Mucosa of descending colon (tissue), 3 donors: Measurements from ENCODE around the gene KCTD12. TPM values are rescaled to one million over a fixed set of nuclear protein-coding genes. Genes with fewer than 3 reads are reported as not detected.

Experiments
- ATAC-seq: fragments of 200-7000 bp; cut with Tn5 transposase; one replicate; pipeline ENCODE4 v1.9.1; 2020; ENCODE audit warnings: mild to moderate bottlenecking, moderate library complexity
- DNase-seq, 3 donors: peaks; one replicate each; pipeline ENCODE4 v3.0.0-alpha.2; 2020
- H3K36me3 ChIP-seq: fragments of 200-600 bp; one replicate; pipeline ENCODE4 v1.8.0; 2021; ENCODE audit warnings: low read depth, mild to moderate bottlenecking
- H3K4me1 ChIP-seq: fragments of 200-600 bp; one replicate; pipeline ENCODE4 v1.8.0; 2021; ENCODE audit warnings: low read depth, mild to moderate bottlenecking
- H3K4me3 ChIP-seq: fragments of 200-600 bp; one replicate; pipeline ENCODE4 v1.8.0; 2021; ENCODE audit warnings: mild to moderate bottlenecking
- H3K9me3 ChIP-seq: fragments of 200-600 bp; one replicate; pipeline ENCODE4 v1.8.0; 2021; ENCODE audit warnings: mild to moderate bottlenecking
- CTCF ChIP-seq: fragments of 200-600 bp; IDR thresholded peaks from one replicate; pipeline ENCODE4 v1.8.0; 2022; ENCODE audit warnings: antibody characterized with exemption, mild to moderate bottlenecking
- intact Hi-C, 2 donors: fragments of 100-400 bp; cut with DNase I in 1 of 2; cut with micrococcal nuclease in 1 of 2; formaldehyde crosslinking; loops; one replicate each; pipeline versions ENCODE4 v1.11.0 to v1.11.1; 2022; cut with DNase I, micrococcal nuclease
- total RNA-seq, 3 donors: library from RNA; stranded (reverse); fragmentation: NEBNext Ultra II Directional in 2 of 3; extraction: Animal tissue kit (Norgen Biotek cat#: 25700) in 2 of 3; gene quantifications; one replicate each; pipeline versions ENCODE4 v1.2.1 to v1.2.4, GENCODE V29; 2021 to 2023
- donor health status: DM: no; HTN: no; CAD: no; lungs with moderate emphysema.
- donor health status: DM: no; HTN: no; CAD: no.
- donor health status: DM: no; HTN: yes; CAD: no.

KCTD12 gene
- total RNA-seq, 3 donors from 2014 or later = 26.2 to 62.4 (median 62.0) TPM

GRCh38 chr13:76865996-76866503 is 20.2 kb downstream of the KCTD12 start:
- intact Hi-C loops = no loop called here
- H3K4me1 ChIP-seq = no peaks in the 10 kb centered on the region
- no peak overlapping the region for H3K4me3 ChIP-seq
- no peak for TF ChIP-seq CTCF
- no peaks in the 10 kb centered on the region for H3K36me3 ChIP-seq
- ATAC-seq = no peak
- DNase-seq = no peak
- H3K9me3 ChIP-seq = no peaks in the 10 kb centered on the region

- Histone ChIP-seq H3K4me1 (no peaks in the 10 kb centered on the region), H3K36me3 (no peaks in the 10 kb centered on the region), H3K4me3 (no peak overlapping the region), H3K9me3 (no peaks in the 10 kb centered on the region)
- no peak for ATAC-seq
- intact Hi-C loops = no loop called here
- TF ChIP-seq CTCF = no peak
- DNase-seq = no peak
These were observed 21.1 kb downstream of the KCTD12 start for GRCh38 chr13:76865109-76865508.

GRCh38 chr13:76864259-76864658 is 21.9 kb downstream of the KCTD12 start:
- no peak for DNase-seq
- H3K4me1 ChIP-seq = no peaks in the 10 kb centered on the region
- TF ChIP-seq CTCF = no peak
- no peak overlapping the region for H3K4me3 ChIP-seq
- H3K9me3 ChIP-seq = no peaks in the 10 kb centered on the region
- intact Hi-C loops = no loop called here
- no peaks in the 10 kb centered on the region for H3K36me3 ChIP-seq
- no peak for ATAC-seq

GRCh38 chr13:76863022-76863421 is 23.2 kb downstream of the KCTD12 start:
- TF ChIP-seq CTCF = no peak
- DNase-seq = no peak
- ATAC-seq = no peak
- intact Hi-C loops = no loop called here
- H3K9me3 ChIP-seq = no peaks in the 10 kb centered on the region
- H3K4me3 ChIP-seq = no peak overlapping the region
- H3K36me3 ChIP-seq = no peaks in the 10 kb centered on the region
- no peaks in the 10 kb centered on the region for H3K4me1 ChIP-seq

GRCh38 chr13:76861859-76862258 is 24.3 kb downstream of the KCTD12 start:
- Histone ChIP-seq H3K4me1 (no peaks in the 10 kb centered on the region), H3K36me3 (no peaks in the 10 kb centered on the region), H3K4me3 (no peak overlapping the region), H3K9me3 (no peaks in the 10 kb centered on the region)
- TF ChIP-seq CTCF = no peak
- intact Hi-C loops = no loop called here
- DNase-seq (no peak), ATAC-seq (no peak)

GRCh38 chr13:76860706-76861105 is 25.5 kb downstream of the KCTD12 start:
- intact Hi-C loops = no loop called here
- Histone ChIP-seq H3K36me3 (no peaks in the 10 kb centered on the region), H3K4me3 (no peak overlapping the region), H3K4me1 (no peaks in the 10 kb centered on the region), H3K9me3 (no peaks in the 10 kb centered on the region)
- no peak for TF ChIP-seq CTCF
- ATAC-seq (no peak), DNase-seq (no peak)
